Activated naive CD8-positive, alpha-beta T cell treated with anti-CD3 and anti-CD28 coated beads, Interleukin-2, amount 50 U/mL, for 16 hours (primary cell): Measurements from ENCODE around the gene FBXO27.
A peak's percentile ranks its signal among the peaks of the same experiment; 100 is the strongest.
"Not testable (repeated sequence)": the region's sequence is repeated elsewhere in the genome, so short reads cannot be mapped to it uniquely, and the experiment has no call there.

Source experiments
- DNase-seq: peaks from one replicate; pipeline ENCODE4 v3.0.0-alpha.2; 2020; ENCODE audit warnings: low read depth, low spot score

The FBXO27 gene

DNA sequence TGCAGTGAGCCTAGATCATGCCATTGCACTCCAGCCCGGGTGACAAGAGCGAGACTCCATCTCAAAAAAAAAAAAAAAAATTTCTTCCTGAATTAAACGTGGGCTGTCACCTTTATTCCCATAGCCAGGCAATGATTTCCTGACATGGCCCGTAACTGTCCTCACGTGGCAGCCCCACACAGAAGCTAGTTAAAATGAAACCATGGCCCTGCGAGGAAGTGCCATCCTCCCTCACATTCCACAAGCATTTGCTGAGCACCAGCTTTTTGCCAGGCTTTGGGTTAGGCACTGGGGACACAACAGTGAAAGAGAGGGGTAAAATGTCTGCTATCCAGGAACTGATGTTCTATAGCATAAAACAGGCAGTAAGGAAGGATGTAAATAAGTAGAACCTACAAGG lies 13.2 kb upstream of the FBXO27 start:
- no peak for DNase-seq

DNA sequence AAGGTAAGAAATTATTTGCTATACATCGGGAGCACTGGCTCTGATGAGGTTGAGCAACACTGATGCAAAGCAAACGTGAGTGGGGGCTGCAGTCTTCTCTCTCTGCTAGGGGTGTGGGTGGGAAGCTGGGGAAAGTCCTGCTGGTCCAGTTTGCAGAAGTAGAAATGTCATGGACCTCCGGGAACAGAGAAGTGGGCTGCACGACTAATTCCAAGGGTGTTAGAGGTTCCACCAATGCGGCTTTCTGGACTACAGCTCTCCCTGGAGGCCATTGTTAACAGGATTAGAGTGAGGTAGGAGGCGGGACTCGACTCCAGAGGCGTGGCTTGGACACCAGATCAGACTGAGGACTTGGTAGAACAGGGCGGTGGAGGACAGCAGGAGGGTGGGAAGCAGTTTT lies 5.7 kb upstream of the FBXO27 start:
- no peak for DNase-seq

DNA sequence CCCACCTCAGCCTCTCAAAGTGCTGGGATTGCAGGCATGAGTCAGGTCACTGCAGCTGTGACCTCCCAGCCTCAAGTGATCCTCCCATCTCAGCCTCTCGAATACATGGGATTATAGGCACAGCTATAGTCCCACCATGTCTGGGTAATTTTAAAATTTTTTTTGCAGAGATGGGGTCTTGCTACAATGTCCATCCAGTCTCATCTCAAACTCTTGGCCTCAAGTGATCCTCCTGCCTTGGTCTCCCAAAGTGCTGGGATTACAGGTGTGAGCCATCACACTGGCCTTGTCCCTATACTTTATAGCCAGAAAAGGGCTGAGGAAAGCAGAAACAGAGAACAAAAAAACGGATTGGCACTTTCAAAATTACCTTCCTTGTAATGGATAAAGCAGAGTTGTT lies 4.8 kb upstream of the FBXO27 start:
- DNase-seq = no peak

DNA sequence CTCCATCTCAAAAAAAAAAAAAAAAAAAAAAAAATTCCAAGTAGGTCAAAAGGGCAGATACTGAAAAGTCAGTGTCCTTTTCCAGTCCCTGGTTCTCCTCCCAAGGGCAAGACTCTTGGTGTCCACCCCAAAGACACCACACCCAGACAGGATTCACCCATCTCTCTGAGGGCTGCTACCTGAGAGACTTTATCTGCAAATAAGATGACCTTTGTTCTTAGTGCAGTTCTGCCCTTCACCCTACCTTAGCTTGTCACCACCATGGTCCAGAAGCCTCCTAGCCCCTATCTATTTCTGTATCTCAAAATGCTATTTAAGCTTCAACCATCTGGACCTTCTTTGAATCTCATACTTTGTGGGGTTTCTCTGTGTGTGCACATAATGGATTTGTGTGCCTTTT lies 4.2 kb upstream of the FBXO27 start:
- no peak for DNase-seq

DNA sequence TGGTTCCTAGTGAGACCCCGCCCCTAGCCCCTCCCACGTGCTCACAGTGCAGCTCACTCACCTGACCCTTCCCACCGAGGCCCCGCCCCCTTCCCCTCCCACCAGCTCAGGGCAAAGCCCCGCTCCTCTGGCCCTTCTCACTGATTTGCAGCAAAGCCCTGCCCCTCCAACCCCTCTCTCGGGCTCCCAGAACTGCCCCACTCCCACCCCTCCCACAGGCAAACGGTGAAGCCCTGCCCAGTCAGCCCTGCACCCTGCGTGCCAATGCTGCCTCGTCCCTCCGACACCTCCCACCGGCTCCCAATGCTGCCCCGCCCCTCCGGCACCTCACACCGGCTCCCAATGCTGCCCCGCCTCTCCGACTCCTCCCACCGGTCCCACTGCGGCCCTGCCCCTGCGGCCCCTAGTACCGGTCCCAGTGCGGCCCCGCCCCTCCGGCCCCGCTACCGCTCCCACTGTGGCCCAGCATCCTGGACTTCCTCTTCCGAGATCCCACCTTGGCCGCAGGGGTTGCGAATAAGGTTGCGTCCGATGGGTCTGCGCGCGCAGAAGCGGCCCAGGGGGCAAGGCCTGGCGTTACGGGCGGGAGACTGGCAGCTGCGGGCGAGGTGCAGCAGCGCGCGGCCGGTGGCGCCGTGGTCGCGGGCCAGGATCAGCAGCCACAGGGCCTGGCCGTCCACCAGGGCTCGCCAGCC lies 834 bp downstream of the FBXO27 start:
- peak; percentile 64 for DNase-seq

DNA sequence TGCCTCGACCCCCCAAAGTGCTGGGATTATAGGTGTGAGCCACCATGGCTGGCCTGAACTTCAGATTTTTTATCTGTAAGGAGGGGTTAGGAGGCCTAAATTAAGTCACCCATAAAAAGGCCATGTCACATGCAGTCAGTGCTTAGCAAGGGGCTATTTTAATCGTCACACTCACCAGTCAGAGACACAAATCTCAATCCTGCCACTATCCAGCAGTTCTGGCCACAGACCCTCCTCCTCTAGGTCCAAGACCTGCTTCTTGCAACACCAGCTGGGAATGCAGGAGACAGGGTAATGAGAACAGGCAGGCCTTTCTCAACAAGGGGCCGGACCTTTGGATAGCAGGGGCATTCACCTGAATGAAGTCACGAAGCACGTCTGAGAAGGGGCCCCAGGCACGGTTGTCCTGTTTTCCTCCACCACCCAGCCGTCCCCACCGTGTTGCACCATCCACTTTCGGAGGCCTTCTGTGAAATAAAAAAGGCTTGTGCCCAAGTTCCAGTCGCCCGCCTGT lies 1.4 kb downstream of the FBXO27 start:
- DNase-seq = no peak

DNA sequence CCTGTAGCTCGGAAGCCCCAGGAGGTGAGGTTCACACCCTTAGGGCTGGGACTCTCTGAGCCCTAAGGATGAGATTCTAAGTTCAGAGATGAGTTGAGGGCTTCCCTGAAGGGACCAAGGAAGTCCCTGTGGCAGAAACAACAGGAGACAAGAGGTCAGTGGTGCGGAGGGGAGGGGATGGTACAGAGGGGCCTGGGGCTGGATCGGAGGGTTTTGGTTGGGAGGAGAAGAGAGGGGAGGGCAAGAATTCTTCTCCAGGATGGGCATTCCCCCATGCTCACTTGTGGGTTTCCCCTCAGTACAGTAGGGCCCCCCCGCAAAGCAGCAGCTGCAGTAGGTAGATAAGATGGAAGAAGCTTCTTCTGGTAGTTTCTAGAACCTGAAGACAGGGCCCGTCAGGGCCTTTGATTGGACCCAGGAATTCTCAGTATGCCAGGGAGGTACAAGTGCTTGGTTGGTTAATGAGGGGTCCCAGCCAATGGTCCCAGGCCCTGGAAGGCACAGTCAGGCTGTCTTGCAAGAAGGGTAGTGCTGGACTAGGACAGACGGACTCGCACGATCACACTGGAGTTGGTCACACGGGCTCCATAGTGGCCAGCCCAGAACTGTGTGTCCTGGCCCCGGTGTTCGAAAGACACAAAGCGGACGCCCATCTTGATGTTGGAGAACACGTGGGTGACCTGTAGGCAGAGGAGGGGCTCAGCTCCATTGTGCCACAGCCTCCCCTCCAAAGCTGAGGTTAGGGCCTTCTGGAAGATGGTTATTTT lies 7.3 kb downstream of the FBXO27 start:
- DNase-seq = no peak

DNA sequence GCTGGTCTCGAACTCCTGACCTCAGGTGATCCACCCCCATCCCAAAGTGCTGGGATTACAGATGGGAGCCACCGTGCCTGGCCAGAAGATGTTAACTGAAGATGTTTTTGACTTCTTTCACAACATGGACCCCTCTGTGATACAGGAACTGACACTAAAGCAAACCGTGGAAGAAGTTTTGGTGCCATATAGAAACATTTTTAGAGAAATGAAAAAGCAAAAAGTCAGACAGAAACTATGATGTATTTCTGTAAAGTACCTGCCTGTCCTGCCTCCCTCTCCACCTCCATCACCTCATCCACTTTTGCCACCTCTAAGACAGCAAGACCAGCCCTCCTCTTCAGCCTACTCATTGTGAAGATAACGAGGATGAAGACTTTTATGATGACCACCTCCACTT lies 11.3 kb downstream of the FBXO27 start:
- no peak for DNase-seq

DNA sequence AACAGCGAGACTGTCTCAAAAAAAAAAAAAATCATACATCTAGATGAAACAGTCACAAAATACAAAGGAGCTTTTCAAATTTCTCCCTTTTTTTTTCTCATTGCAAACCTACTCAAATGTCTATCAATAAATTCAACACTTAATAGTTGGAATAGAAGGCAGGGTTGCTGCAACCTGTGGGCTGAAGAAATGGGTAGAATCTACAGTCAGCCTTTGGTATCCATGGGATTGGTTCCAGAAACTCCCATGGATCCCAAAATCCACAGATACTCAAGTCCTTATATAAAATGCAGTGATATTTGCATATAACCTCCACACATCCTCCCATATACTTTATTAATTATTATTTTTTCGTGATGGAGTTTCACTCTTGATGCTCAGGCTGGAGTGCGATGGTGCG lies 14.7 kb downstream of the FBXO27 start:
- DNase-seq = no peak

DNA sequence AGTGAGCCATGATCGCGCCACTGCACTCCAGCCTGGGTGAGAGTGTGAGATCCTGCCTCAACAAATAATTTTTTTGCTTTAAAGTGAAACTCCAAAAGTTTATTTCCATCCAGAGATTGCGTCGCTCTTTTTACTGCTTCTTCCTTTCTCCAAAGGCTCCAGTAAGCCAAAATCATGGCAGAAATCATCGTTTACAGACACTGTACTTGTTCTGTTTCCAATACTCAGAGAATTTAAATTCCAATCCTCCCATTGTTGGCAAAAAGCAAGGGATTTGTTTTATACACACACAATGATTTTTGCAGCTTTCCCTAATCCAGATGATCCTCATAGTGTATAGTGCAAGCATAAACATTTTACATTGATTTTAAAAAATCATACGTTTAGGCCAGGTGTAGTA lies 15.3 kb downstream of the FBXO27 start:
- DNase-seq = no peak

DNA sequence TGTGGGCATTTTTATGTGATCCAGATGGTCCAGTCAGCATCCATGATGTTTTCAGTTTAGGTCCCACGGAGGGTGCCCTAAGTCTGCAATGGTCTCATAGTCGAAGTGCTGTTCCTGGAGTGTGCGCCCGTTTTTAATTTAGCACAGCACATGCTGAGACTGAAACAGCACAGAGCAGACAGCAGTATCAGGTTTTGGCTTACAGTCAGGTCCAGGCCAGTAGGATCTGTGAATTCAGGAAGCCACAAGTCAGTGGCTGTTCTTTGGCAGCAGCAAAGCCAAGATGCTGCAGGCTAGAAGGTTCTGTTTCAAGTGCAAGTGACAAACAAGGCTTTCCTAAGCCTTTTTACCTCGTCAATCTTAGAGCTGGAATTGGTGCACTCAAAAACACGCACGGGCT lies 18.3 kb downstream of the FBXO27 start:
- no peak for DNase-seq

DNA sequence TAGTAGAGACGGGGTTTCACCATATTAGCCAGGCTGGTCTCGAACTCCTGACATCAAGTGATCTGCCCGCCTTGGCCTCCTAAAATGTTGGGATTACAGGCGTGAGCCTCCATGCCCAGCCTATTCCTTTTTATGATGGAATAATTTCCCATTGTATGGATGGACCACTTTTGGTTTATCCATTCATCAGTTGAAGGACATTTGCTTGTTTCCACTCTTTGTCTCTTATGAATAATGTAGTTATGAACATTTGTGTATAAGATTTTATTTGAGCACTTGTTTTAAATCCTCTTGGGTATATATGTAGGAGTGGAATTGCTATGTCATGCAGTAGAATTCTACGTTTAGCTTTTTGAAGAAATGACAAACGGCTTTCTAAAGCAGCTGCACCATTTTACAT lies 23.3 kb downstream of the FBXO27 start:
- DNase-seq = no peak

DNA sequence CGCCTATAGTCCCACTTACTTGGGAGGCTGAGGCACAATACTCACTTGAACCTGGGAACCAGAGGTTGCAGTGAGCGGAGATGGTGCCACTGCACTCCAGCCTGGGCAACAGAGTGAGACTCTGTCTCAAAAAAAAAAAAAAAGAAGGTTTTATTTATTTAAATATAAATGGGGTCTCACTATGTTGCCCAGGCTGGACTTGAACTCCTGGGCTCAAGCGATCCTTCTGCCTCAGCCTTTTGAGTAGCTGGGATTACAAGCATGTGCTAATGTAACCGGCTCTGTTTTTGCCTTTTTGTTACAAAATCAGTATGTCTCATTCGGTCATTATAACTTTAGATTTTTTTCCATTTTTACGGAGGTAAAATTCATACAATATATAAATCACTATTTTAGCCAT lies 24.2 kb downstream of the FBXO27 start:
- DNase-seq = no peak

DNA sequence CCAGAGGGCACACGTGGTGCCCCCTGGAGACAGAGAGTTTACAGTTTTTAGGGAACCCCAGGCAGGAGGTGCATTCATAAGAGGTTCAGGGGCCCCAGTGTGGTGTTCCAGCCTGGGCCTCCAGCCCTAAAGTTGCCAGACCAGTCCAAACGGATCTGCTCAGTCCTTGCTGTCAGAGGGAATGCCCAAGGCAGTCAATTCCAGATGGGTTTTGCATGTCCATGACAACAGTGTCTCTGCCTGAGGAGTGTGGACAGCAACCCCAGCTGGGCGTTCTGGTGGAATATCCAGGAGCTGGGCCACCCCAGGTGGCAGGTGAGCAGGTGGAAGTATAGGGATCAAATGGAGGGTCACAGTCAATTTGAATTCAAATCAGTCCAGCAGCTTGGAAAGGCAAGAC lies 25.3 kb downstream of the FBXO27 start:
- DNase-seq = no peak

DNA sequence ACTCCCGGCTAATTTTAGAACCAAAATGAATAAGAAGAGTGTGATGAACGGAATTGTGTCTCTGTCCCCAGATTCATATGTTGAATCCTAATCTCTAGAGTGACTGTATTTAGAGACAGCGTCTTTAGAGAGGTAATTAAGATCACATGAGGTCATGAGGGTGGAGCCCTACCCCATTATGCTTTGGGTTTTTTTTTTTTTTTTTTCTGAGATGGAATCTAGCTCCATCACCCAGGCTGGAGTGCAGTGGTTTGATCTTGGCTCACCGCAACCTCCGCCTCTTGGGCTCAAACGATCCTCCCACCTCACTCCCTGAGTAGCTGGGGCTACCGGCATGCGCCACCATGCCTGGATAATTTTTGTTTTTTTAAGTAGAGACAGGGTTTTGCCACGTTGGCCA lies 27.9 kb downstream of the FBXO27 start:
- no peak for DNase-seq

DNA sequence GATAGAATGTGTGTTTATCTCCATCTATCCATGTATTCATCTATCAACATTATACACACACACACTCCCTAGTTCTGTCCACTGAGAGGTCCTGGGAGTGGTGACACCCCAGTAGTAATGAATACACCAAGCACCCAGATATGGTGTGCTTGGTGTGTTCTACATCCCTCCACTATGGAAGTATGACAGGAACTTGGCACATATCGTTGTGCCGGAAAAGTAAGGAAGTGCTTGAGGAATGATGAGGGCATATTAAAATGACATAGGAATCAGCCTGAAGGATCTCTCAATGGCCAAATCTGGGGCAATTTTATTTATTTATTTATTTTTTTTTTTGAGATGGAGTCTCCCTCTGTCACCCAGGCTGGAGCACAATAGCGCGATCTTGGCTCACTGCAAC lies 28.6 kb downstream of the FBXO27 start:
- no peak for DNase-seq

DNA sequence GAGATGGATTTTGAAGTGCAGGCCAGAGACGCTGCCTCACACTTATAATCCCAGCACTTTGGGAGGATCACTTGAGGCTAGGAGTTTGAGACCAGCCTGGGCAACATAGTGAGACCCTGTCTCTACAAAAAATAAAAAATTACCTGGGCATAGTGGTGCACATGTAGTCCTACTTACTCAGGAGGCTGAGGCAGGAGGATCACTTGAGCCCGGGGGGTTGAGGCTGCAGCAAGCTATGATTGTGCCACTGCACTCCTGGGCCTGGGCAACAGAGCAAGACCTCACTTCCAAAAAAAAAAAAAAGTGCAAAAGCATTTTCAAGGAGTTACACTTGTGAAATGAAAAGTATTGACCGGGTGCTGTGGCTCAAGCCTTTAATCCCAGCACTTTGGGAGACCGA lies 29.2 kb downstream of the FBXO27 start:
- no peak for DNase-seq

DNA sequence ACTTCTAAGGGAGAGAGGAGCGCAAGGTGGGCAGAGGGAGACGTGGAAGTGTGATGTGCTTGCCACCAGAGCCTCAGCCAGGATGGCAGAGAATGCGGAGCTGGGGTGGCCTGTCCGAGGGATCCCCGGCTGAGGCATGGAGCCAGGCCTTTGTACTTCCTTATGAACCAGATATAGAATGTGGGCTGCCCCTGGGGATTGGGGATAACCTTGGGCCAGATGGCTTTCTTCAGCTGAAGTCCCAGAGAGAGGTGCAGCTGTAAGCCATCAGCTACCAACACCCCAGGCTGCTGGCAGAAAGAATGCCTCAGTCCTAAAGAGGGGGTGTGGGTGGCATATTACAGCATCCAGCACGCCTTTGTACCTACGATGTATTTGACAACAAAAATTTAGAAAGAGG lies 31.3 kb downstream of the FBXO27 start:
- no peak for DNase-seq

DNA sequence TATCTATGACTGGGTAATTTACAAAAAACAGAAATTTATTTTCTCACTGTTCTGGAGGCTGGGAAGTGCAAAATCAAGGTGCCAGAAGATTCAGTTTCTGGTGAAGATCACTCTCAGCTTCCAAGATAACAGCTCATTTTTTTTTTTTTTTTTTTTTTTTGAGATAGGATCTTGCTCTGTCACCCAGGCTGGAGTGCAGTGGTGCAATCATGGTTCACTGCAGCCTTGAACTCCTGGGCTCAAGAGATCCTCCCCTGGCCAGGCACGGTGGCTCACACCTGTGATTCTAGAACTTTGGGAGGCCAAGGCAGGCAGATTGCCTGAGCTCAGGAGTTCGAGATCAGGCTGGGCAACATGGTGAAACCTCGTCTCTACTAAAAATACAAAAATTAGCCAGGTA lies 34.8 kb downstream of the FBXO27 start:
- not testable (repeated sequence) for DNase-seq

DNA sequence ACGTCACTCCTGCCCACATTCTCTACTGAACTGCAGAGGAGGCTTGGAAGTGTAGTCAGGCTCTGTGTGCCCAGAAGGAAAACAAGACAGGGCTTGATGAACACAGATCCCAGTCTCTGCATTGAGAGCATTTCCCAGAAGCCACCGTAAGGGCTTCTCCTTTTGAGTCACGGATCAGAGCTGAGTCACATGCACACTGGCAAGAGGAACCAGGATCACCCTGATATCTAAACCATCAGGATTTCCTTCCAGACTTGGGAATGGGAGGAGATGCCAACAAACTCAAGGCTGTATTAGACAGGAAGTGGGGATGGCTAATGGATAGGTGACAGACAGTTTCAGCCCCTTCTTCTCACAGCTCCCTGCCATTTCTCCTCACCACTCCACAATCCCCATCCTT lies 39.1 kb downstream of the FBXO27 start:
- no peak for DNase-seq

DNA sequence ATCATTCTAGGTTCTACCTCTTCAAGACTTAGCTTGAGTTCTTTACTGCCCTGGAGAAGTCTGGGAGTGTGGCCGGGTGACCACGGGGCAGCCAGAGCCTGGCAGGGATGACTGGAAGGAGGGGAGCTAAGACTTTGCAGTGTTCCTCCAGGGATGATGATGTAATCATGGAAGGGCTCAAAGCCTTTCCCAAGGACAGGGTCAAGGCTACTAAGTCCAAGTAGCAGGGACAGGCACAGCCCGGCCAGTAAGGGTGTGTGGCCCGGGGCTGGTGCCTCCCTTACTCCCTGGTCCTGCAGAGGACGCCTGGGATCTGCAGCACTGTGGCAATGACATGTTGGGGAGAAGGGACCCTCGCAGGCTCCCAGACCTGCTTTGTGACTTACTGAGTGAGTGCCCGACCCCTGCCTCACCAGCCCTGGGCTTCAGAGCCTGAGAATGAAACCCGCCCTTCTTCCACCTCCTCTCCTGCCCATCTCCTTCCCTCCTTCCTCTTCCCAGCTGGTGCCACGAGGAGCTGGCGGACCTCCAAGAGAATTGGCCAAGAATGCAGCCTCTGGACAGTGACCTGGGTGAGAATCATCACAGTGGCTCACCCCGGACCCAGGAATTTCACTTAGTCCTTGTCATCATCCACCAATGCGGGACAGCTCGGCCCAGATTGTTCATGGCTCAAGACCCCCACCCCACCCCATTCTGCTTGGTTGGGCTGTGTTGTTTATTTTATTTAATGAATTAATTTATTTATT lies 41.2 kb downstream of the FBXO27 start:
- DNase-seq = no peak

DNA sequence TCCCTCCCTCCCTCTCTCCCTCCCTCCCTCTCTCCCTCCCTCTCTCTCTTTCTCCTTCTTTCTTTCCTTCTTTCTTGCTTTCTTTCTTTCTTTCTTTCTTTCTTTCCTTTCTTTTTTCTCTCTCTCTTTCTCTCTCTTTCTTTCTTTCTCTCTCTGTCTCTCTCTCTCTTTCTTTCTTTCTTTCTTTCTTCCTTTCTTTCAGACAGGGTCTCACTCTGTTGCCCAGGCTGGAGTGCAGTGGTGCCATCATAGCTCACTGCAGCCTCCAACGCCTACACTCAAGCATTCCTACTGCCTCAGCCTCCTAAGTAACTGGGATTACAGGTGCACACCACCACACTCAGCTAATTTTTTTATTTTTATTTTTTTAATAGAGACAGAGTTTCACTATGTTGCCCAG lies 42.7 kb downstream of the FBXO27 start:
- DNase-seq = not testable (repeated sequence)
